Lung (tissue), 12 donors: ENCODE measurements around the gene IRGQ. TPM values are rescaled to one million over a fixed set of nuclear protein-coding genes. Genes with fewer than 3 reads are reported as not detected.

ENCODE experiments used
- ATAC-seq: fragments of 200-7000 bp; cut with Tn5 transposase; one replicate; pipeline ENCODE4 v1.9.1; 2020; ENCODE audit warnings: moderate number of reproducible peaks; ENCODE audit not compliant: insufficient read depth, low FRiP score
- DNase-seq, 3 donors: peaks; one replicate each; pipeline ENCODE4 v3.0.0-alpha.2; 2013 to 2017
- H3K27ac ChIP-seq, 2 donors: one replicate each; pipeline ENCODE4 v1.5.1; 2013; ENCODE audit warnings: mild to moderate bottlenecking in 2 of 2, moderate library complexity in 2 of 2, control low read depth in 1 of 2, inconsistent platforms in 1 of 2, low read depth in 1 of 2, low read length in 1 of 2
- H3K27me3 ChIP-seq, 3 donors: one replicate each; pipeline ENCODE4 v1.5.1; 2013; ENCODE audit warnings: low read length in 2 of 3; ENCODE audit not compliant: control insufficient read depth in 3 of 3, insufficient read depth in 3 of 3
- H3K36me3 ChIP-seq, 4 donors: one replicate each; pipeline ENCODE4 v1.5.1; 2013; ENCODE audit warnings: low read length in 4 of 4, mild to moderate bottlenecking in 1 of 4, moderate library complexity in 1 of 4; ENCODE audit not compliant: control insufficient read depth in 4 of 4, insufficient read depth in 4 of 4
- H3K4me1 ChIP-seq, 5 donors: one replicate each; pipeline ENCODE4 v1.5.1; 2013; ENCODE audit warnings: low read length in 5 of 5, mild to moderate bottlenecking in 2 of 5, moderate library complexity in 1 of 5; ENCODE audit not compliant: control insufficient read depth in 5 of 5, insufficient read depth in 5 of 5
- H3K4me3 ChIP-seq: one replicate; pipeline ENCODE4 v1.5.1; 2013; ENCODE audit warnings: mild to moderate bottlenecking, control low read depth, moderate library complexity
- H3K9ac ChIP-seq, 2 donors: one replicate each; pipeline ENCODE4 v1.5.1; 2013; ENCODE audit warnings: low read length in 2 of 2, control low read depth in 1 of 2; ENCODE audit not compliant: insufficient read depth in 1 of 2
- H3K9me3 ChIP-seq, 4 donors: one replicate each; pipeline ENCODE4 v1.5.1; 2013; ENCODE audit warnings: low read length in 3 of 4, mild to moderate bottlenecking in 1 of 4, moderate library complexity in 1 of 4; ENCODE audit not compliant: control insufficient read depth in 4 of 4, insufficient read depth in 3 of 4
- CTCF ChIP-seq: IDR thresholded peaks from 2 replicates; pipeline ENCODE4 v1.5.1; 2012; ENCODE audit warnings: mild to moderate bottlenecking; ENCODE audit errors: control extremely low read depth, extremely low read depth
- WGBS, 2 donors: extraction: QIAGEN DNeasy Blood & Tissue Kit; methylation state at CpG; one replicate each; pipeline ENCODE4 v1.1.7; 2013; 5-methylcytosine and 5-hydroxymethylcytosine counted together
- polyA plus RNA-seq, 2 donors: library from polyadenylated mRNA; stranded (reverse); fragments of 200-250 nt; gene quantifications; one replicate each; pipeline ENCODE4 v1.2.1, GENCODE V29; 2013
- total RNA-seq, 2 donors: library from RNA; depleted of rRNA in 1 of 2; stranded (reverse); fragments of >200 nt in 1 of 2; gene quantifications; one replicate each; pipeline ENCODE4 v1.2.1, GENCODE V29; 2014 to 2021
- donor health status: control.
- donor health status: control.
- donor health status: Bipolar disorder and iron deficiency.
- donor health status: healthy.
- donor health status: DM: yes; HTN: yes; CAD: no.

IRGQ gene
- total and polyA plus RNA-seq, 4 donors: 3.8 to 28.3 (median 15.6) TPM

GRCh38 chr19:43541920-43542650 lies 53.8 kb downstream of the IRGQ start:
- H3K9ac ChIP-seq: no peak overlapping the region
- DNase-seq (no peak), ATAC-seq (no peak)
- H3K27ac ChIP-seq: no peak overlapping the region
- peaks cover 0 to 4% (median 1%) of the 10 kb centered on the region in 4 donors for H3K9me3 ChIP-seq
- no peak overlapping the region for H3K4me3 ChIP-seq
- WGBS, 2 donors: 97% methylated on average over 5 of the region's 5 CpGs
- H3K36me3 ChIP-seq: peaks cover 6 to 43% (median 36%) of the 10 kb centered on the region in 4 donors
- H3K27me3 ChIP-seq: no peaks in the 10 kb centered on the region
- no peaks in the 10 kb centered on the region for H3K4me1 ChIP-seq
- TF ChIP-seq CTCF: no peak

GRCh38 chr19:43540381-43540780 lies 55.6 kb downstream of the IRGQ start:
- Histone ChIP-seq H3K9me3 (peaks cover 0 to 4% (median 1%) of the 10 kb centered on the region in 4 donors), H3K9ac (no peak overlapping the region), H3K4me1 (peaks cover 0 to 8% (median 0%) of the 10 kb centered on the region in 5 donors), H3K27ac (no peak overlapping the region), H3K27me3 (no peaks in the 10 kb centered on the region), H3K4me3 (no peak overlapping the region), H3K36me3 (peaks cover 6 to 43% (median 34%) of the 10 kb centered on the region in 4 donors)
- ATAC-seq: no peak
- TF ChIP-seq CTCF: no peak
- 93 to 97% methylated on average over 3 of the region's 3 CpGs for WGBS, 2 donors
- no peak for DNase-seq

- no peaks in the 10 kb centered on the region for H3K27me3 ChIP-seq
- no peak overlapping the region for H3K9ac ChIP-seq
- no peak overlapping the region for H3K27ac ChIP-seq
- peaks cover 0 to 4% (median 1%) of the 10 kb centered on the region in 4 donors for H3K9me3 ChIP-seq
- DNase-seq (no peak), ATAC-seq (no peak)
- no peak overlapping the region for H3K4me3 ChIP-seq
- H3K4me1 ChIP-seq: peaks cover 0 to 14% (median 0%) of the 10 kb centered on the region in 5 donors
- peaks cover 6 to 40% (median 31%) of the 10 kb centered on the region in 4 donors for H3K36me3 ChIP-seq
- no peak for TF ChIP-seq CTCF
These were observed 57.0 kb downstream of the IRGQ start for GRCh38 chr19:43538922-43539321.
